Measurements from ENCODE around the gene ANKHD1.
"Not testable (repeated sequence)": the region's sequence is repeated elsewhere in the genome, so short reads cannot be mapped to it uniquely, and the experiment has no call there.

Gene ANKHD1

GRCh38 chr5:140566665-140567064, 165.0 kb downstream of the ANKHD1 start:
- no peak for DNase-seq

- no peak for DNase-seq
Measured at GRCh38 chr5:140567136-140567818, 165.6 kb downstream of the ANKHD1 start.

GRCh38 chr5:140567871-140568270, 166.2 kb downstream of the ANKHD1 start:
- no peak for DNase-seq

GRCh38 chr5:140568443-140569063, 166.9 kb downstream of the ANKHD1 start:
- DNase-seq = no peak

GRCh38 chr5:140569197-140569596, 167.6 kb downstream of the ANKHD1 start:
- DNase-seq = no peak

- DNase-seq = no peak
Measured at GRCh38 chr5:140570058-140570457, 168.4 kb downstream of the ANKHD1 start.

- no peak for DNase-seq
Measured at GRCh38 chr5:140570488-140570887, 168.9 kb downstream of the ANKHD1 start.

GRCh38 chr5:140571105-140571504, 169.5 kb downstream of the ANKHD1 start:
- DNase-seq = no peak

- DNase-seq = no peak
Measured at GRCh38 chr5:140573683-140574082, 172.1 kb downstream of the ANKHD1 start.

GRCh38 chr5:140574165-140574564, 172.5 kb downstream of the ANKHD1 start:
- DNase-seq = no peak

GRCh38 chr5:140575309-140575708, 173.7 kb downstream of the ANKHD1 start:
- no peak for DNase-seq

GRCh38 chr5:140576776-140577201, 175.2 kb downstream of the ANKHD1 start:
- no peak for DNase-seq

GRCh38 chr5:140579188-140579747, 177.6 kb downstream of the ANKHD1 start:
- not testable (repeated sequence) for DNase-seq

GRCh38 chr5:140587495-140587894, 185.9 kb downstream of the ANKHD1 start:
- no peak for DNase-seq

- no peak for DNase-seq
Measured at GRCh38 chr5:140588311-140589070, 186.9 kb downstream of the ANKHD1 start.

Measured in stimulated activated CD4-positive, alpha-beta T cell treated with anti-CD3 and anti-CD28 coated beads, Interleukin-2, amount 100 ng/mL, for 24 hours (primary cell).